Epithelial cell of proximal tubule (primary cell): Measurements from ENCODE around the gene CEP152. TPM values are rescaled to one million over a fixed set of nuclear protein-coding genes. Genes with fewer than 3 reads are reported as not detected.

ENCODE experiments used
- DNase-seq: peaks from one replicate; pipeline ENCODE4 v3.0.0-alpha.2; 2011; ENCODE audit warnings: low read depth
- H3K4me3 ChIP-seq: 2 replicates; pipeline ENCODE4 v1.5.1; 2011; ENCODE audit warnings: low read depth, mild to moderate bottlenecking, low read length
- total RNA-seq: library from RNA; depleted of rRNA; stranded (reverse); fragments of >200 nt; gene quantifications from 2 replicates; pipeline ENCODE4 v1.2.3, GENCODE V29; 2015
- TF ChIP-seq, protein P1 (sequence below): conservative IDR thresholded peaks from 2 replicates; pipeline ENCODE4 v1.5.1; 2012; ENCODE audit warnings: low read depth, mild to moderate bottlenecking, low read length

CEP152 gene
- total RNA-seq, 1 donor from 2014 or later = 14.1 TPM

DNA sequence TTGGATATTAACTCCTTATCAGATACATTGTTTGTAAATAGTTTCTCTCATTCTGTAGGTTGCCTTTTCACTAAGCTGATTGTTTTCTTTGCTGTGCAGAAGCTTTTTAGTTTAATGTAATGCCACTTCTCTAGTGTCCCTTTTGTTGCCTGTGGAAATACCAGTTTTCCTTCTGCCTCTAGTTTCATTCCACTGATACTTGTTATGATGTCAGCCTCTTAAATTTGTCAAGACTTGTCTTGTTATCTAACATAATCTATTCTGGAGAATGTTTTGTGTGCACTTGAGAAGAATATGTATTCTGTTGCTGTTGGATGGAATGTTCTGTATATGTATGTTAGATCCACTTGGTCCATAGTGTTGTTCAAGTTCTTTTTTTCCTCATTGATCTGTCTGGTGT, 18.0 kb upstream of the CEP152 start:
- TF ChIP-seq, protein P1, sequence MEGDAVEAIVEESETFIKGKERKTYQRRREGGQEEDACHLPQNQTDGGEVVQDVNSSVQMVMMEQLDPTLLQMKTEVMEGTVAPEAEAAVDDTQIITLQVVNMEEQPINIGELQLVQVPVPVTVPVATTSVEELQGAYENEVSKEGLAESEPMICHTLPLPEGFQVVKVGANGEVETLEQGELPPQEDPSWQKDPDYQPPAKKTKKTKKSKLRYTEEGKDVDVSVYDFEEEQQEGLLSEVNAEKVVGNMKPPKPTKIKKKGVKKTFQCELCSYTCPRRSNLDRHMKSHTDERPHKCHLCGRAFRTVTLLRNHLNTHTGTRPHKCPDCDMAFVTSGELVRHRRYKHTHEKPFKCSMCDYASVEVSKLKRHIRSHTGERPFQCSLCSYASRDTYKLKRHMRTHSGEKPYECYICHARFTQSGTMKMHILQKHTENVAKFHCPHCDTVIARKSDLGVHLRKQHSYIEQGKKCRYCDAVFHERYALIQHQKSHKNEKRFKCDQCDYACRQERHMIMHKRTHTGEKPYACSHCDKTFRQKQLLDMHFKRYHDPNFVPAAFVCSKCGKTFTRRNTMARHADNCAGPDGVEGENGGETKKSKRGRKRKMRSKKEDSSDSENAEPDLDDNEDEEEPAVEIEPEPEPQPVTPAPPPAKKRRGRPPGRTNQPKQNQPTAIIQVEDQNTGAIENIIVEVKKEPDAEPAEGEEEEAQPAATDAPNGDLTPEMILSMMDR = no peak
- DNase-seq = no peak
- H3K4me3 ChIP-seq = no peak overlapping the region

DNA sequence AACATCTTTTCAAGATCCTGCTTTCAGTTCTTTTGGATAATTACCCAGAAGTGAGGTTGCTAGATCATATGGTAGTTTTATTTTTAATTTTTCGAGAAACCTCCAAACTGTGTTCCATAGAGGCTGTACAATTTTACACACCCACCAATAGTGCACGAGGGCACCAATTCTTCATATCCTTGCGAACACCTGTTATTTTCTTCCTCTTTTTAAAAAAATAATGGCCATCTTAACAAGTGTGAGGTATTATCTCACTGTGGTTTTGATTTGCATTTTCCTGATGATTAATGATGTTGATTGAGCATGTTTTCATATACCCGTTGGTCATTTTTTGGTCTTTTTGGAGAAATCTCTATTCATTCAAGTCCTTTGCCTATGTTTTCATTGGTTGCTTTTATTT, 17.6 kb upstream of the CEP152 start:
- TF ChIP-seq, protein P1 = no peak
- no peak overlapping the region for H3K4me3 ChIP-seq
- no peak for DNase-seq

DNA sequence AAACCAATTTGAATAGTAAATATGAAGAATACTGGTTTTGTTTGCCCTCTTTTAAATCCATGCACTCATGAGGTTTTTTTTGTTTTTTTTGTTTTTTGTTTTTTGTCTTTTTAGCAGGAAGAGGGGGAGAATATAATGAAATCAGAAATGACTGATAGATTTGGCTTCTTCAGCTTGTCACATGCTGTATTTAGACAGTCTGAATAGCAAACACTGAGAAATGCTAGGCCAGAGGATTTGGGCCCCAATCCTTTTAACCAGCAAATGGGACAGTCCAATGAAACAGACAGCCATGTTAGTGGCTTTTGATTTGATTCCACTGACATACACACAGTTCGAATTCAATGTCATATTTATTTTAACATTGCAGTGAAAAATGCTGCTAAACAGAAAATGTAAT, 14.2 kb upstream of the CEP152 start:
- TF ChIP-seq, protein P1 = no peak
- H3K4me3 ChIP-seq = no peak overlapping the region
- DNase-seq = no peak

DNA sequence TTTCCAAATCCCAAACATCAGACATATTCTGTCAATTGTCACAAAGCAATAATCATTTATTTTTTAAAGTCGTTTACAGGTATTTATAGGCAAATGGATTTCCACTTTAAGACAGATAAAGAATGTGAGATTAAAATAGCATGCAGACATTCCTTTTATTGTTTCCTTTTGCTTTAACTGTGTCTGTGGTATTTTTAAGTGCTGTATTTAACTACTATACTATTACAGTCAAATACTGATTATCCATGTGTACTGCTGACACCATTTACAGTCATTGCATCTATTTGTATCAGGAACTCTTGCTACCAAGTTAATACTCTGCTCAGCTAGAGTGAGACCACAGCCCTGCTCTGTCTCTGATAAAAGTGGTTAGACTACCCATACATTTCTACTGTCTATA, 12.8 kb upstream of the CEP152 start:
- TF ChIP-seq, protein P1 = no peak
- H3K4me3 ChIP-seq = no peak overlapping the region
- no peak for DNase-seq

DNA sequence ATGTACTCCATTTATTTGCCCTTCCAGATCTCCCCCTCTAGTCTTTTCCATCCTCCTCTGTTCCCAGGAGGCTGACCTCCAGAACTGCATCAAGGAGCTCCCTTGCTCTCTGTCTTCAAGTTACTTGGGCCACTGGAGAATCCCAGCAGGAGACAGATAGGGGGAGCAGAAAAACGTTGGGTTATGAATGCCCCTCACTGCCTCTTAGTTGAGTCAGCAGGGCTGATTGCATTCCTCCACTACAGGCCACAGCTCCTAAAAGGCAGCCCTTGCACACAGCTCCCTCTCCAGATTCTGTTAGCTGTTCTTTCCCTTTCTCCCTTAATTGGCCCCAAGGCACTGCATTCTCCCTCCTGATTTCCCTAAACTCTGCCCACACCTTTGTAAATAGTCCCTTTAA, 12.4 kb upstream of the CEP152 start:
- no peak for DNase-seq
- no peak overlapping the region for H3K4me3 ChIP-seq
- TF ChIP-seq, protein P1 = no peak

DNA sequence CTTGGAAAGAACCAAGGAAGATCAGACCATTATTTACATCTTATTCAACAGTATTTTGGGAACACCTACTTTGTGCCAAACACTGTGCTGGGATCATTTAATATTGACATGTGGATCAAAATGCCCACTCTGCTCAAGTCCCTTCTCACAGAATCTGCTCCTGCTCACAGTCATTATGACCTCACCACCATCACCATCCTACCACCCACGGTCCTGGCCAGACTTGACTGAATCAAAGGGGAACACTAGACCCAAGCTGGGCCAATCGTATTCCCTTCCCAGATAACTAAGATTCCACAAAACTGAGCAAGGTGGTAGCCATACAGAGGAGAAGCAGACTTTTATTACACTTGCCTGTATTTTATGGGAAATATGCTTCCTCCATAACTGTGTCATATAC, 3.4 kb upstream of the CEP152 start:
- no peak overlapping the region for H3K4me3 ChIP-seq

More for the DNA sequence above, 3.4 kb upstream of the CEP152 start:
- TF ChIP-seq, protein P1 = no peak
- DNase-seq = no peak
